Fibroblast of skin of scalp (primary cell): ENCODE results near the gene KRTAP5-5.
A peak's percentile ranks its signal among the peaks of the same experiment; 100 is the strongest.
"Not testable (repeated sequence)": the region's sequence is repeated elsewhere in the genome, so short reads cannot be mapped to it uniquely, and the experiment has no call there.

ENCODE experiments used
- DNase-seq: peaks from one replicate; pipeline ENCODE4 v3.0.0-alpha.2; 2013

Gene KRTAP5-5

DNA sequence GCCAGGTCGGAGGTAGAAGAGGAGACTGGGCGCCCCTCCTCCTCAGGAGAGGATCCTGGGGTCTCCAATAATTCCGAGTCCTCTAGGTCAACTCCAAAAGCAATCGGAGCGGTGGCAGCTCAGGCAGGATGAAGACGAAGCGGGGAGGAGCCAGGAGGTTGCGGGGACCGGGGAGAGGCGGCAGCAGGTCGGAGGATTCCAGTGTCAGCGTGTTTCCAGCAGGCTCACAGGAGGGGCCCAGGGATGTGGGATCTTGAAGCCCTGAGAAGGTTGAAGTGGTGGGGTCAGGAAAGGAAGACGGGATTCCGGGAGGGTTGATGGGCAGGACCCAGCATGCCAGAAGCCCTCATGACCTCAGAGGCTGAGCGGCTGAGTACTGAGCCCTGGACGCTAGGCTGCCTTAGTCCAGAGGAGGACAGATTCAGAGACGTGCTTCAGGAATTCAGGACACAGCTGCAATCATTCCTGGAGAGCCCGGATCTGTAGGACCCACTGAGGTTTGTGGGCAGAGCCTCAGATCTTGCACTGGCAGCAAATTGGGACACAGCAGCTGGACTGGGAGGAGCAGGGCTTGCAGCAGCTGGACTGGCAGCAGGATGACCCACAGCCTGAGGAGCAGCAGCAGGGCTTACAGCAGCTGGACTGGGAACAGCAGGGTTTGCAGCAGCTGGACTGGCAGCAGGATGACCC lies 22.3 kb upstream of the KRTAP5-5 start:
- not testable (repeated sequence) for DNase-seq

- DNase-seq: not testable (repeated sequence)
Measured at GRCh38 chr11:1607901-1608300, 21.7 kb upstream of the KRTAP5-5 start.

DNA sequence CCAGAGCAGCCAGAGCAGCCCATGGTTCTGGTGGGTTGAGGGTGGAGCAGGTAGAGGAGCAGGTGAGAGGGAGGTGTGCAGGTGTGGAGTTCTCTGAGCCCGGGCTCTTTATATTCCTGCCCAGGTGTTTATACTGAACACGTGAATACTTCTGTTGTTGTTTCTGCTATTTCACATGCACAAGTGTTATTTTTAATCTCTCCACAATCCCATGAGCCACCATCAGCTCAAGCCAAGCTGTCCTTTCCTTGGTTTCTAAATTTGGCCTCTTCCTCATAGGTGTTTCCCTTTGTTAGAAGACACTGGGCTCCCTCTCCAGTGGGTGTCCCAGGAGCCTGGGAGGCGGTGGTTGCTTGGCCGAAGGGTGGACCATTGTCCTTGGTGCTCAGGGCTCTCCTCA lies 21.2 kb upstream of the KRTAP5-5 start, which contains the start of gene KRTAP5-3:
Gene KRTAP5-3 (minus strand): TSS at position 101 of the 400 bp plus-strand sequence. CDS start 78 bp downstream, at position 23.
- DNase-seq: no peak

DNA sequence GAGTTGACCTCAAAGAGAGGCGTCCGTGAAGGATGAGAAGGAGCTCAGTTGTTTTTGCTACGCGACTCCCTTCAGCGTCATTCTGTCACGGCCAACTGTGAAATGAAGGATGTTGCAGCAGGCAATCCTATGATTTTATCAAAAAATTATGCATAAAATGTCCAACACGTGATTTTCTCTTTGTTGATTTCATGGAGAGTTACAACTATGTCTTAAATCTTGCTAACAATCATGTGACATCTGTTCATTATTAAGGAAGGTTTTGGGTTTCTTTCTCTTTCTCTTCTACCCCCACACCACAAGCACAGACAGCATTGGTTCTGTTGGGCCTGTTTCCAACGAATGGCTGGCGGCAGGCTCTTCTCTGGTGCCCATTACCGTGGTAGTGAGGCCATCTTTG lies 11.3 kb upstream of the KRTAP5-5 start:
- DNase-seq: peak; percentile 34

- DNase-seq: no peak
Measured at GRCh38 chr11:1619449-1619848, 10.1 kb upstream of the KRTAP5-5 start.

DNA sequence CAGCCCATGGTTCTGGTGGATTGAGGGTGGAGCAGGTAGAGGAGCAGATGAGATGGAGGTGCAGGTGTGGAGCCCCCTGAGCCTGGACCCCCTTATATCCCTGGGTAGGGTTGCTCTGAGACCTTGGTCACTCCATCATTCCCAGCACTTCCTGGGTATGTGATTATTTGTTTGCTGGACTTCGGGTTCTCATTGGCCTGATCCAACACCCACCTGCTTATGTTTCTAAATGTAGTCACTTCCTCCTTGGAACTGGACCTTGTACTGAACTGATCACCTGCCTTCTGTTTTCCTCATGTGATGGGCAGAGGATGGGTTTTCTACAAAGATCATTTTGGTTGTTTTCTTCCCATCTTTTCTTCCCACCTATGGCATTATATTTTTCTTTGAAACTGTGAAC lies 7.5 kb upstream of the KRTAP5-5 start, which contains the start of gene KRTAP5-4:
Gene KRTAP5-4 (minus strand): TSS at position 53 of the 400 bp plus-strand sequence. CDS start 45 bp downstream, at position 8.
- DNase-seq: no peak

GRCh38 chr11:1623716-1624115 lies 5.9 kb upstream of the KRTAP5-5 start:
- no peak for DNase-seq

DNA sequence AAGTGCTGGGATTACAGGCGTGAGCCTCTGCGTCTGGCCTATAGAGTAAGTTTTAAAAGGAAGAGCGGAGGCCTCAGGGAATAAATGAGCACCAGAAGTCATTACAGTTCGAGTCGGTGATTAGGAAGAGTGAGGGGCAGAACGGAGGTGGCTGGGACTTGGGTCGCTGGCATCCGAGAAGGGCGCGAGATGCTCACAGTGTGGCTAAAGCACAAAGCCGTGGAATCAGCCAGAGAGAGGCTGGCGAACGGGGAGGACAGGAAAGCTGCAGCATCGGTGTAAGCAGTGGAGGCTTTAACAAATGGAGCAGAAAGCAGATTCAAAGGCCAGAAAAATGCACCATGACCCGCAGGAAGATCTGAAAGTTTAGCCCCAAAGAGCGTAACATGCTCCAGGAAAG lies 5.0 kb upstream of the KRTAP5-5 start:
- no peak for DNase-seq

- no peak for DNase-seq
Measured at GRCh38 chr11:1625541-1625940, 4.0 kb upstream of the KRTAP5-5 start.

GRCh38 chr11:1628506-1629325 lies 859 bp upstream of the KRTAP5-5 start:
- DNase-seq: peak; percentile 27

DNA sequence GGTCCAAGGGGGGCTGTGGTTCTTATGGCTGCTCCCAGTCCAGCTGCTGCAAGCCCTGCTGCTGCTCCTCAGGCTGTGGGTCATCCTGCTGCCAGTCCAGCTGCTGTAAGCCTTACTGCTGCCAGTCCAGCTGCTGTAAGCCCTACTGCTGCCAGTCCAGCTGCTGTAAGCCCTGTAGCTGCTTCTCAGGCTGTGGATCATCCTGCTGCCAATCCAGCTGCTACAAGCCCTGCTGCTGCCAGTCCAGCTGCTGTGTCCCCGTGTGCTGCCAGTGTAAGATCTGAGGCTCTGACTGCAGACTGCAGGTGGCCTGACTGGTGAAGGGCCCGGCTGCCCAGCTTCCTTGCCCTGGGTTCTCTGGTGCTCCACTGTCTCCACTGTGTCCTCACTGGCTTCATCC lies 696 bp downstream of the KRTAP5-5 start:
- DNase-seq: no peak

GRCh38 chr11:1631066-1631568 lies 1.5 kb downstream of the KRTAP5-5 start:
- no peak for DNase-seq

- no peak for DNase-seq
Measured at GRCh38 chr11:1632053-1632714, 2.6 kb downstream of the KRTAP5-5 start.

- DNase-seq: no peak
Measured at GRCh38 chr11:1633864-1634263, 4.3 kb downstream of the KRTAP5-5 start.

- no peak for DNase-seq
Measured at GRCh38 chr11:1636291-1636950, 6.8 kb downstream of the KRTAP5-5 start.

GRCh38 chr11:1637628-1638027 lies 8.1 kb downstream of the KRTAP5-5 start:
- no peak for DNase-seq

DNA sequence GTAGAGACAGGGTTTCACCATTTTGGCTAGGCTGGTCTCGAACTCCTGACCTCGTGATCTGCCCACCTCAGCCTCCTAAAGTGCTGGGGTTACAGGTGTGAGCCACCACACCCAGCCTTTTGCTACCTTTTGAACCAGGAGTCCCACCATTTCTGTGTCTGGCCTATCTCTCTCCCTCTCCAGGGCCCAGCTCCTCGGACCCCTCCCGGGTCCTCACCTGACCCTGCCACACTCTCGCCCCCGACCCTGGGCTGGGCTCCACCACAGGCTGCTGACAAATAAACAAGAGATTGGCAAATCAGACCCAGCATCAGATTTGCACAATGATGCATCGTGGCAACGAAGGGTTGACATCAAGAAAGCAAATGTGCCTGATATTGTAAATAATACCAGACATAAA lies 8.8 kb downstream of the KRTAP5-5 start:
- no peak for DNase-seq

DNA sequence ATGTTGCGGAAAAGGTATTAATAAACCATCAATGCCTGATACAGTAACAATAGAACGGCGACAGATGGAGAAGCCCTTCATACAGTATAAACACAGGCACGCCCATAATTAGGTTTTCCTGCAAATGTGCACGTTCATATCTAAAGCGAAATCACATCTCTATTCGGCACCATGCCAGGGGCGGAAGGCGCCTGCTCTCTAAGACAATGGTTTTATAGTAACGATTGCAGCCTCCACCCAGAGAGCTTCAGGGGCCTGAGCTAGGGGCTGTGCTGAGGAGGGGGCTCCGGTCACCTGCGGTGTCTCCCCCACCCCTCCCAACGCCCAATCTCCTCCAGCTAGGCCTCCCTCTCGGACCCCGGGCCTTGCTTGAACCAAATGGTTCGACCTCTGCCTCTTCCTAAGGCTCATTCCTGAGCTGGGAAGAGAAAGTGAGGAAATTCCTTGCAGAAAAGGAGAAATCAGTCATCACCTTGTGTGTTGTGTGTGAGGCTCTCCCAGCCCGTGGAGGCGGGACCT lies 9.6 kb downstream of the KRTAP5-5 start:
- no peak for DNase-seq

DNA sequence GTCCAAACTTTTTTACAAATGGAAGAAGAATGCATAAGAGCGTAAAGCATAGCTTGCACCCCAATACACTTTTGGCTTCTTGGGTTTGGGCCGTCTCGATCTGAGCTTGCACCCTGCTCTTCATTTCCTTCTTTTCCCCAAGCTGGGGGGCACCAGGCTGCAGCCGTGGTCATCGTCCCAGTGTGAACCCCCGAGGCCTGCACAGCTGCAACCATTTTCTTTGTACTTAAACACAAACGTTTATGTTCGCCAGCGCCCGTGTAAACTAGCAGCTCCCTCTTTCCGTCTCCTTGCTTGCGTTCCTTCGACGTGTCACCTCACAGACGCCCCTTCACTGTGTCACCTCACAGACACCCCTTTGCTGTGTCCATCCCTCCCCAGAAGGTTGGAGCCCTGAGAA lies 10.1 kb downstream of the KRTAP5-5 start:
- no peak for DNase-seq

DNA sequence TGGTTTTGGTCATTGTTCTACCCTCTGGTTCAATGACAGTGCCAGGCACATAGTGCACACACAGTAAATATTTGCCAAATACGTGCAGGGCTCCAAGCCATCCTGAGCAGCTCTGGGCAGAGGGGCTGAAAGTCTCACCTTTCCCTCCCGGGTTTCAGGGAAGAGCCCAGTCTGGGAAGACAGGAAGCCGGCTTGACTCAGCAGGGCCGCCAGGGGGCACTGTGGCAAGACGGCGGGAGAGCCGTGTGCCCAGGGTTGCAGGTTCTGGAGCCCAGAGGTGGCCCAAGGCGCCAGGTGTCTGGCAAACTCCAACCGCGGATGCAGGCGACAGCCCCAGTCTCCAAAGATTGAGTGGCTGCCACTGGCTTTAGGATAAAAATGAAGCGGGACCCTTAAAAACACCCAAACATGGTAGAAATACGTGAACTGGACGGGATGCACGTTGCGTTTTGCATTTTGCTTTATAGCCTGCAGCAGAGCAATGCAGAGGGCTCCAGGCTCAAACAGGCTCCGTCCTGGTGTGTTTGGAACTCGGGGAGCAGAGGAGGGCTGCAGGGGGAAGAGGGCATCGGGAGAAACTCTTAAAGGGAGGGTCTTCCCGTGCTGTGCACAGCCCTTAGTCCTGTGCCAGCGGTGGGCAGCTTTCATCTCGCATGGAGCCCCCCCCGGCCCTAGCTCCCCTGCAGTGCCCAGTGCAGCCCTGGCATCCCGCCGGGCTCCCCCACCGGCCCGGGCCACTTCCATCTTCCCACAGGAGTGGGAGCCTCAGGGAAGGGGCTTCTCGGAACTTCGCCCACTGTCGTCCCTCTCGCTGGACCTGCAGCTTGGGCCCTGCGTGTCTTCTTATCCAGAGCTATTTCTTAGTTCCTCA lies 10.7 kb downstream of the KRTAP5-5 start:
- peak; percentile 15 for DNase-seq

DNA sequence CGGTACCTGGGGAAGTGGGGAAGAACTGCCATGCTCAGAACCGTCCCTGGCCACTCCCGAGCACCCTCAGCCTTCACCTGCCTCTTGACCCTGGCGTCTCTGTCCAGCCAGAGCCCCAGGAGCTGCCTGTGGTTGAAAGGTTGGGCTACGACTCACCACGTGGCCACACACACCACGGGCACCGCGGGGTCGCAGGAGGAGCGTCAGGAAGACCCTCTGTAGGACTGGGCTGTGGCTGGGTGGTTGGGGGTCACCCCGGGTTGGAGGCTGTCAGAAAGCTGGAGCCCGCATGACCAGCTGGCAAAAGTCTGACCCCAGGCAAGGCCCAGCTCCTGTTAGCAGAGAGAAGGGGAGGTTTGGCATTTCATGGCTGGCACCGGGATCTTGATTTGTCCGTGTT lies 11.5 kb downstream of the KRTAP5-5 start:
- DNase-seq: no peak
